ENCODE results near the gene DYRK2. TPM values are rescaled to one million over a fixed set of nuclear protein-coding genes. Genes with fewer than 3 reads are reported as not detected.
"Not testable (repeated sequence)": the region's sequence is repeated elsewhere in the genome, so short reads cannot be mapped to it uniquely, and the experiment has no call there.

Gene DYRK2
- polyA plus RNA-seq, 3 donors, result 7.5 to 12.5 (median 9.7) TPM

DNA sequence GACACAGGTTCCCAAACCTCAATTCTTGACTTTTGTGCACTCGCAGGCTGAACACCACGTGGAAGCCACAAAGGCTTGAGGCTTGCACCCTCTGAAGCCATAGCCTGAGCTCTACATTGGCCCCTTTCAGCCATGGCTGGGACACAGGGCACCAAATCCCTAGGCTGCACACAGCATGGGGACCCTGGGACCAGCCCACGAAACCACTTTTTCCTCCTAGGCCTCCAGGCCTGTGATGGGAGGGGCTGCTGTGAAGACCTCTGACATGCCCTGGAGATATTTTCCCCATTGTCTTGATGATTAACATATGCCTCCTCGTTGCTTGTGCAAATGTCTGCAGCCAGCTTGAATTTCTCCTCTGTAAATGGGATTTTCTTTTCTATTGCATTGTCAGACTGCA lies 25.0 kb downstream of the DYRK2 start:
- H3K27me3 Mint-ChIP-seq (ENCODE audit: low read depth in 3 of 3); H3K79me2 ChIP-seq (ENCODE audit: insufficient read depth, low read length); H3K27ac Mint-ChIP-seq; DNase-seq; H3K9ac ChIP-seq (ENCODE audit: insufficient read depth, low read length, poor library complexity, severe bottlenecking); H2AFZ ChIP-seq (ENCODE audit: insufficient read depth, low read depth, low read length, poor library complexity, severe bottlenecking); H3K4me3 Mint-ChIP-seq; H3K36me3 Mint-ChIP-seq; H3K4me3 ChIP-seq (replicated peaks in 1 of 3; ENCODE audit: low read depth in 2 of 3, low read length in 3 of 3); H3K27me3 ChIP-seq (ENCODE audit: control insufficient read depth in 2 of 2, insufficient read depth in 2 of 2, low read length in 2 of 2); H3K27ac ChIP-seq (ENCODE audit: low read depth in 1 of 2, low read length in 2 of 2); H3K4me2 ChIP-seq (replicated peaks; ENCODE audit: extremely low read depth, low read length, poor library complexity, severe bottlenecking); H4K20me1 ChIP-seq (ENCODE audit: insufficient read depth, low read length); H3K4me1 Mint-ChIP-seq; H3K36me3 ChIP-seq (replicated peaks in 1 of 2; ENCODE audit: control insufficient read depth in 1 of 2, insufficient read depth in 2 of 2, low read length in 2 of 2); intact Hi-C loops (cut with micrococcal nuclease); H3K4me1 ChIP-seq (ENCODE audit: control insufficient read depth in 1 of 2, insufficient read depth in 2 of 2, low read length in 2 of 2): not testable (repeated sequence)
- WGBS (ENCODE audit: insufficient coverage), result 100% methylated on average over 1 of the region's 4 CpGs
- H3K9me3 ChIP-seq (replicated peaks in 1 of 2; ENCODE audit: control insufficient read depth in 1 of 2, insufficient read depth in 1 of 2, low read length in 2 of 2), result peaks cover 0 to 10% of the 10 kb centered on the region in 2 donors
- H3K9me3 Mint-ChIP-seq, result peaks cover 2 to 14% (median 10%) of the 10 kb centered on the region in 7 donors

DNA sequence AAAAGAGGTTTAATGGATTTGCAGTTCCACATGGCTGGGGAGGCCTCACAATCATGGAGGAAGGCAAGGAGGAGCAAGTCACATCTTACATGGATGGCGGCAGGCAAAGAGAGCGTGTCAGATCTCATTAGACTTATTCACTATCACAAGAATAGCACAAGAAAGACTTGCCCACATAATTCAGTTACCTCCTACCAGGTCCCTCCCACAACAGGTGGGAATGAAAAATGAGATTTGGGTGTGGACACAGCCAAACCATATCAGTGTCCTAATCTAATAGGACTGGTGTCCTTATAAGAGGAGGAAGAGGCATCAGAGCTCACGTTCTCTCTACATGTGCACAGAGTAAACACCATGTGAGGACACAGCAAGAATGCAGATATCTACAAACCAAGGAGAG lies 25.9 kb downstream of the DYRK2 start:
- H3K4me2 ChIP-seq (replicated peaks; ENCODE audit: extremely low read depth, low read length, poor library complexity, severe bottlenecking), result no peak overlapping the region
- peaks cover 0 to 10% of the 10 kb centered on the region in 2 donors for H3K9me3 ChIP-seq (replicated peaks in 1 of 2; ENCODE audit: control insufficient read depth in 1 of 2, insufficient read depth in 1 of 2, low read length in 2 of 2)
- no peak overlapping the region for H3K9ac ChIP-seq (ENCODE audit: insufficient read depth, low read length, poor library complexity, severe bottlenecking)
- TF ChIP-seq, protein P1, sequence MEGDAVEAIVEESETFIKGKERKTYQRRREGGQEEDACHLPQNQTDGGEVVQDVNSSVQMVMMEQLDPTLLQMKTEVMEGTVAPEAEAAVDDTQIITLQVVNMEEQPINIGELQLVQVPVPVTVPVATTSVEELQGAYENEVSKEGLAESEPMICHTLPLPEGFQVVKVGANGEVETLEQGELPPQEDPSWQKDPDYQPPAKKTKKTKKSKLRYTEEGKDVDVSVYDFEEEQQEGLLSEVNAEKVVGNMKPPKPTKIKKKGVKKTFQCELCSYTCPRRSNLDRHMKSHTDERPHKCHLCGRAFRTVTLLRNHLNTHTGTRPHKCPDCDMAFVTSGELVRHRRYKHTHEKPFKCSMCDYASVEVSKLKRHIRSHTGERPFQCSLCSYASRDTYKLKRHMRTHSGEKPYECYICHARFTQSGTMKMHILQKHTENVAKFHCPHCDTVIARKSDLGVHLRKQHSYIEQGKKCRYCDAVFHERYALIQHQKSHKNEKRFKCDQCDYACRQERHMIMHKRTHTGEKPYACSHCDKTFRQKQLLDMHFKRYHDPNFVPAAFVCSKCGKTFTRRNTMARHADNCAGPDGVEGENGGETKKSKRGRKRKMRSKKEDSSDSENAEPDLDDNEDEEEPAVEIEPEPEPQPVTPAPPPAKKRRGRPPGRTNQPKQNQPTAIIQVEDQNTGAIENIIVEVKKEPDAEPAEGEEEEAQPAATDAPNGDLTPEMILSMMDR (IDR thresholded peaks at IDR 0.05), result no peak
- no peak overlapping the region for H2AFZ ChIP-seq (ENCODE audit: insufficient read depth, low read depth, low read length, poor library complexity, severe bottlenecking)
- H3K79me2 ChIP-seq (ENCODE audit: insufficient read depth, low read length), result no peaks in the 10 kb centered on the region
- H3K27me3 Mint-ChIP-seq (ENCODE audit: low read depth in 3 of 3), result peaks cover 0 to 2% (median 0%) of the 10 kb centered on the region in 3 donors
- no peak overlapping the region for H3K27ac ChIP-seq (ENCODE audit: low read depth in 1 of 2, low read length in 2 of 2)
- H3K27me3 ChIP-seq (ENCODE audit: control insufficient read depth in 2 of 2, insufficient read depth in 2 of 2, low read length in 2 of 2), result no peaks in the 10 kb centered on the region
- peaks cover 5% of the 10 kb centered on the region for H3K4me1 Mint-ChIP-seq
- H3K27ac Mint-ChIP-seq, result no peak overlapping the region
- no peaks in the 10 kb centered on the region for H3K36me3 ChIP-seq (replicated peaks in 1 of 2; ENCODE audit: control insufficient read depth in 1 of 2, insufficient read depth in 2 of 2, low read length in 2 of 2)
- H4K20me1 ChIP-seq (ENCODE audit: insufficient read depth, low read length), result no peaks in the 10 kb centered on the region
- no peak overlapping the region for H3K4me3 Mint-ChIP-seq
- peaks cover 2 to 14% (median 10%) of the 10 kb centered on the region in 7 donors for H3K9me3 Mint-ChIP-seq
- WGBS (ENCODE audit: insufficient coverage), result 100% methylated on average over 1 of the region's 3 CpGs
- H3K36me3 Mint-ChIP-seq, result peaks cover 0 to 1% of the 10 kb centered on the region in 2 donors
- intact Hi-C loops (cut with micrococcal nuclease), result no loop called here
- no peak overlapping the region for H3K4me3 ChIP-seq (replicated peaks in 1 of 3; ENCODE audit: low read depth in 2 of 3, low read length in 3 of 3)
- no peak for DNase-seq
- H3K4me1 ChIP-seq (ENCODE audit: control insufficient read depth in 1 of 2, insufficient read depth in 2 of 2, low read length in 2 of 2), result peaks cover 0 to 2% of the 10 kb centered on the region in 2 donors

All from CD14-positive monocyte (primary cell).